ENCODE results near the gene SLC35G3. TPM values are rescaled to one million over a fixed set of nuclear protein-coding genes. Genes with fewer than 3 reads are reported as not detected.

Gene SLC35G3
- total and polyA plus RNA-seq, 2 of the 4 experiments (the other 2 are of a cell fraction), result not detected

DNA sequence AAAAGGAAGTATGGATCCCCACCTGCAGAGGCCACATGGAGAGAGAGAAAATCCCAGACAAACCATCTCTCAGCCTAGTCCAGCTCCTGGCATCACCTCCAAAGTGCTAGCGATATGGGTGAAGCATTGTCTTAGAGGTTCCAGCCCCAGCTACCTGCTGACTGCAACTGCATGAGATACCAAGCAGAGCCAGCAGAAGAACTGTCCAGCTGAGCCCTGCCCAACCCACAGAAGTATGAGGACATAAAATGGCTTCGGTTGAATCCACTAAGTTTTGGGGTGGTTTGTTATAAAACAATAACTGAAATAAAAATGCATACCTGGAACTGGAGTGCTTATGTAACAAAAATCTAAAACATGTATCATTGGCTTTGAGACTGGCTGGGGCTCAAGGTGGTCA is 28.3 kb upstream of the SLC35G3 start:
- Histone ChIP-seq H3K14ac (replicated peaks; ENCODE audit: low read depth, low read length) (no peak overlapping the region), H2BK5ac (ENCODE audit: low read depth, low read length, poor library complexity, severe bottlenecking) (no peak overlapping the region), H4K8ac (ENCODE audit: low read depth in 2 of 2, low read length in 2 of 2) (no peak overlapping the region), H3K4me1 (ENCODE audit: control insufficient read depth, insufficient read depth, low read length) (no peaks in the 10 kb centered on the region), H3K9me3 (ENCODE audit: control insufficient read depth, insufficient read depth, low read length) (peaks cover 3% of the 10 kb centered on the region; the same call in 1 of the 2 replicates), H4K5ac (ENCODE audit: low read depth, low read length) (no peak overlapping the region), H4K91ac (ENCODE audit: insufficient read depth, low read depth, low read length) (no peak overlapping the region), H3K23ac (ENCODE audit: low read depth, low read length) (no peak overlapping the region), H3K9me1 (ENCODE audit: insufficient read depth, low read length) (no peaks in the 10 kb centered on the region), H2AK5ac (ENCODE audit: low read depth, low read length) (no peak overlapping the region), H3K27ac (ENCODE audit: insufficient read depth, low read length) (no peak overlapping the region), H3K56ac (ENCODE audit: extremely low read depth, insufficient read depth, low read length) (no peak overlapping the region), H2AK9ac (replicated peaks; ENCODE audit: low read depth, low read length, poor library complexity) (no peak overlapping the region), H3K79me1 (ENCODE audit: low read depth in 1 of 2, low read length in 2 of 2) (no peaks in the 10 kb centered on the region), H3K4me2 (ENCODE audit: low read depth, low read length) (no peak overlapping the region), H2AFZ (replicated peaks; ENCODE audit: low read length, poor library complexity) (no peak overlapping the region), H3K18ac (ENCODE audit: low read depth, low read length) (no peak overlapping the region), H3K4me3 (ENCODE audit: insufficient read depth, low read depth, low read length) (no peak overlapping the region), H3K9ac (ENCODE audit: low read depth, low read length) (no peak overlapping the region), H2BK20ac (ENCODE audit: low read depth, low read length) (no peak overlapping the region), H3K27me3 (ENCODE audit: control insufficient read depth, insufficient read depth, low read length) (no peaks in the 10 kb centered on the region; the same call in 1 of the 2 replicates), H2BK15ac (ENCODE audit: low read depth, low read length) (no peak overlapping the region), H2BK120ac (ENCODE audit: low read depth, low read length) (no peak overlapping the region), H3K36me3 (ENCODE audit: control insufficient read depth, insufficient read depth, low read length) (no peaks in the 10 kb centered on the region), H4K20me1 (ENCODE audit: insufficient read depth, low read length) (no peaks in the 10 kb centered on the region), H3K4ac (ENCODE audit: low read depth, low read length) (no peak overlapping the region)
- TF ChIP-seq POLR2A (IDR thresholded peaks at IDR 0.05; ENCODE audit: low read depth, low read length) (no peak), BHLHE40 (IDR thresholded peaks at IDR 0.05; ENCODE audit: low read depth, low read length) (no peak), RFX5 (IDR thresholded peaks at IDR 0.05; ENCODE audit: low read depth, low read length) (no peak), MAFK (IDR thresholded peaks at IDR 0.05; ENCODE audit: low read depth, low read length) (no peak)
- TF ChIP-seq, protein P1, sequence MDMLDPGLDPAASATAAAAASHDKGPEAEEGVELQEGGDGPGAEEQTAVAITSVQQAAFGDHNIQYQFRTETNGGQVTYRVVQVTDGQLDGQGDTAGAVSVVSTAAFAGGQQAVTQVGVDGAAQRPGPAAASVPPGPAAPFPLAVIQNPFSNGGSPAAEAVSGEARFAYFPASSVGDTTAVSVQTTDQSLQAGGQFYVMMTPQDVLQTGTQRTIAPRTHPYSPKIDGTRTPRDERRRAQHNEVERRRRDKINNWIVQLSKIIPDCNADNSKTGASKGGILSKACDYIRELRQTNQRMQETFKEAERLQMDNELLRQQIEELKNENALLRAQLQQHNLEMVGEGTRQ (IDR thresholded peaks at IDR 0.05; ENCODE audit: low read depth, low read length), result no peak
- CTCF ChIA-PET, result no interaction called here
- intact Hi-C loops (cut with micrococcal nuclease) (no loop called here), dilution Hi-C loops (cut with HindIII; ENCODE audit: low sequenced_read_pairs, unreplicated experiment) (no loop called here), in situ Hi-C loops (cut with MboI; ENCODE audit: low sequenced_read_pairs) (no loop called here)
- ATAC-seq (ENCODE audit: low read depth) (no peak), DNase-seq (no peak)
- POLR2A ChIA-PET (ENCODE audit: unreplicated experiment), result interaction anchor here (0.6 kb wide), 1 partner anchor 22 kb away, joined by 3 read pairs; no protein-coding TSS in a partner anchor
- no TSS peak for BruUV-seq (replicated peaks)
- WGBS, 2 experiments (ENCODE audit: extremely low coverage in 2 of 2, insufficient read length in 1 of 2), result no CpG with 5 or more reads among the region's 2 CpGs
